Measurements from ENCODE around the gene HOXA1. TPM values are rescaled to one million over a fixed set of nuclear protein-coding genes. Genes with fewer than 3 reads are reported as not detected.

HOXA1 gene
- total and polyA plus RNA-seq, 2 of the 4 experiments (the other 2 are of a cell fraction), result 0.54 to 1.8 TPM

DNA sequence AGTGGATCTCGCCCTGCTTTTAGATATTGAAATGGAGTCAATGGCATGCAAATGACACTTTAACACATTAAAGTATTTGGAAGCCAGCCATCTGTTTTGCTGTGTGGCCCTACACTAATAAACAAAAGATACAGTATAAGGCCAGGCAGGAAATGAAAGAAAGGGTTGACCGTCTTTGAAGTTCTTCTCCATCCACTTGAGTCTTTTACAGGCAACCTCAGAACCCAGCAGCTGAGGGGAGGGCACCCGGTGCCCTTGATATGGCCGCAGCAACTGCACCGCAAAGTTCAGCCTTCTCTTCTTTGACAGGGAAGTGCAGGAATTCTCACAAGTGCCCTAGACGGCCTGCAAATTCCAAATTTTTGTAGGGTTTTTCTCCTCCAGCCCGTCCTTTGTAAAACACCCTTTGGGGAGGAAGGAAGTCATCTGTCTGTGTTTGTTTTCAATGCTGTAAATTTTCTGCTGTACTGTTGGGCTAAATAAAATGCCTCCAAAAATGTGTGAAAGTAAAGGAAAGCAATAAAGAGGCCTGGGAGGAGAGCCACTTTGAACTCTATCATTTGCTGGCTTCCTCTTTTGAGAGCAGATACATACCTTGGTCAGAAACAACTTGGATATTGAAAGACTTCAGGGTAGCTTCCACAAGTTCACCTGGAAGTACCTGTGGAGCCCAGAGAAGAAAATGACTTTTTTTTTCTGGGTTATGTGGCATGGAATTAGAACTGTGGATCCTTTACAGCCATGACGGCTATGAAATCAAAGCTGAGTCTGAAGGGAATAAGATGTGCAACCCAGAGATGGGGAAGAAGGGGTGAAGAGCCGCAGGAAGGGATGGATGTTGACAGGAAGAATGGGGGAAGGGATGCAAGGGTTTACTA is 3.6 kb downstream of the HOXA1 start:
- Histone ChIP-seq H3K18ac (ENCODE audit: low read depth, low read length) (no peak overlapping the region), H2AK9ac (replicated peaks; ENCODE audit: low read depth, low read length, poor library complexity) (no peak overlapping the region), H4K20me1 (ENCODE audit: insufficient read depth, low read length) (peaks cover 3% of the 10 kb centered on the region), H2AK5ac (ENCODE audit: low read depth, low read length) (no peak overlapping the region), H3K4me2 (ENCODE audit: low read depth, low read length) (no peak overlapping the region), H4K5ac (ENCODE audit: low read depth, low read length) (no peak overlapping the region), H4K8ac (ENCODE audit: low read depth in 2 of 2, low read length in 2 of 2) (no peak overlapping the region), H2AFZ (replicated peaks; ENCODE audit: low read length, poor library complexity) (no peak overlapping the region), H3K9ac (ENCODE audit: low read depth, low read length) (no peak overlapping the region), H3K56ac (ENCODE audit: extremely low read depth, insufficient read depth, low read length) (no peak overlapping the region), H3K27me3 (ENCODE audit: control insufficient read depth, insufficient read depth, low read length) (peaks cover 4% of the 10 kb centered on the region; the same call in 1 of the 2 replicates), H2BK120ac (ENCODE audit: low read depth, low read length) (no peak overlapping the region), H3K36me3 (ENCODE audit: control insufficient read depth, insufficient read depth, low read length) (no peaks in the 10 kb centered on the region), H3K23ac (ENCODE audit: low read depth, low read length) (no peak overlapping the region), H3K14ac (replicated peaks; ENCODE audit: low read depth, low read length) (no peak overlapping the region), H3K4me3 (ENCODE audit: insufficient read depth, low read depth, low read length) (no peak overlapping the region), H3K9me1 (ENCODE audit: insufficient read depth, low read length) (no peaks in the 10 kb centered on the region), H4K91ac (ENCODE audit: insufficient read depth, low read depth, low read length) (no peak overlapping the region), H3K79me1 (ENCODE audit: low read depth in 1 of 2, low read length in 2 of 2) (peaks cover 10 to 16% of the 10 kb centered on the region in 2 experiments; a peak in 3 of 4 replicates), H2BK5ac (ENCODE audit: low read depth, low read length, poor library complexity, severe bottlenecking) (no peak overlapping the region), H3K4me1 (ENCODE audit: control insufficient read depth, insufficient read depth, low read length) (no peaks in the 10 kb centered on the region), H3K4ac (ENCODE audit: low read depth, low read length) (no peak overlapping the region), H2BK20ac (ENCODE audit: low read depth, low read length) (no peak overlapping the region), H2BK15ac (ENCODE audit: low read depth, low read length) (no peak overlapping the region), H3K27ac (ENCODE audit: insufficient read depth, low read length) (no peak overlapping the region), H3K9me3 (ENCODE audit: control insufficient read depth, insufficient read depth, low read length) (no peaks in the 10 kb centered on the region)
- in situ Hi-C loops (cut with MboI; ENCODE audit: low sequenced_read_pairs), result no loop called here
- no peak for ATAC-seq (ENCODE audit: low read depth)
- 83% methylated on average over 1 of the region's 9 CpGs; no CpG with 5 or more reads in 1 of the 2 experiments for WGBS, 2 experiments (ENCODE audit: extremely low coverage in 2 of 2, insufficient read length in 1 of 2)
- dilution Hi-C loops (cut with HindIII; ENCODE audit: low sequenced_read_pairs, unreplicated experiment), result no loop called here
- BruUV-seq (replicated peaks), result no TSS peak
- POLR2A ChIA-PET (ENCODE audit: unreplicated experiment), result no interaction called here
- intact Hi-C loops (cut with micrococcal nuclease), result no loop called here
- TF ChIP-seq NFE2L2 (IDR thresholded peaks at IDR 0.05; ENCODE audit: low read depth, low read length) (no peak), BHLHE40 (IDR thresholded peaks at IDR 0.05; ENCODE audit: low read depth, low read length) (no peak), CHD1 (IDR thresholded peaks at IDR 0.05; ENCODE audit: low read depth, low read length) (no peak), RAD21 (IDR thresholded peaks at IDR 0.05; ENCODE audit: low read length) (no peak), MAZ (IDR thresholded peaks at IDR 0.05; ENCODE audit: borderline replicate concordance, low read depth, low read length) (no peak), POLR2A (IDR thresholded peaks at IDR 0.05; ENCODE audit: low read depth, low read length) (no peak), MXI1 (IDR thresholded peaks at IDR 0.05; ENCODE audit: borderline replicate concordance, low read depth, low read length) (no peak)
- CTCF ChIA-PET, result interaction anchor here (0.7 kb wide), 1 partner anchor 397 kb away, joined by 3 read pairs; no protein-coding TSS in a partner anchor
- DNase-seq, result no peak

All from IMR-90 (cell line).